Karpas-422 (cell line): ENCODE results near the gene PPP1R14B. TPM values are rescaled to one million over a fixed set of nuclear protein-coding genes. Genes with fewer than 3 reads are reported as not detected.
"Not testable (repeated sequence)": the region's sequence is repeated elsewhere in the genome, so short reads cannot be mapped to it uniquely, and the experiment has no call there.

Experiments
- DNase-seq: peaks from one replicate; pipeline ENCODE4 v3.0.0-alpha.2; 2015
- H2AFZ ChIP-seq: fragments of 200-600 bp; sonication (generic); 2 replicates; pipeline ENCODE4 v1.6.1; 2014; ENCODE audit warnings: antibody characterized with exemption, low read length, mixed read lengths
- H3K27ac ChIP-seq: fragments of 200-600 bp; sonication (generic); 2 replicates; pipeline ENCODE4 v1.5.1; 2014; ENCODE audit warnings: mild to moderate bottlenecking, low read length, moderate library complexity
- H3K27me3 ChIP-seq: fragments of 200-600 bp; sonication (generic); 2 replicates; pipeline ENCODE4 v1.6.1; 2014; ENCODE audit warnings: low read length, mixed read lengths
- H3K36me3 ChIP-seq: fragments of 200-600 bp; sonication (generic); 2 replicates; pipeline ENCODE4 v1.6.1; 2014; ENCODE audit warnings: low read length, mixed read lengths; ENCODE audit not compliant: insufficient read depth
- H3K4me1 ChIP-seq: fragments of 200-600 bp; sonication (generic); 2 replicates; pipeline ENCODE4 v1.6.1; 2014; ENCODE audit warnings: mild to moderate bottlenecking, low read length, mixed read lengths
- H3K4me2 ChIP-seq: fragments of 200-600 bp; sonication (generic); 2 replicates; pipeline ENCODE4 v1.6.1; 2014; ENCODE audit warnings: low read length, low read depth, mild to moderate bottlenecking; ENCODE audit not compliant: poor library complexity, severe bottlenecking
- H3K4me3 ChIP-seq: fragments of 200-600 bp; sonication (generic); 2 replicates; pipeline ENCODE4 v1.5.1; 2014; ENCODE audit warnings: mild to moderate bottlenecking, antibody characterized with exemption, low read length, mixed read lengths
- H3K79me2 ChIP-seq: fragments of 200-600 bp; sonication (generic); 2 replicates; pipeline ENCODE4 v1.6.1; 2014; ENCODE audit warnings: mild to moderate bottlenecking, low read length, mixed read lengths
- H3K9ac ChIP-seq: fragments of 200-600 bp; sonication (generic); 2 replicates; pipeline ENCODE4 v1.6.0; 2014; ENCODE audit warnings: low read length
- H3K9me2 ChIP-seq: fragments of 200-600 bp; sonication (generic), shearing (Covaris generic); replicated peaks from 2 replicates; pipeline ENCODE4 v1.6.0; 2014; ENCODE audit warnings: mild to moderate bottlenecking, low read length, moderate library complexity; ENCODE audit not compliant: insufficient read depth
- H3K9me3 ChIP-seq: fragments of 300-700, 200-600 bp; sonication (generic); 2 replicates; pipeline ENCODE4 v1.6.1; 2014; ENCODE audit warnings: low read length, mixed read lengths
- H4K20me1 ChIP-seq: fragments of 200-600 bp; sonication (generic); 2 replicates; pipeline ENCODE4 v1.6.1; 2014; ENCODE audit warnings: mild to moderate bottlenecking, antibody characterized with exemption, low read length, low read depth; ENCODE audit not compliant: insufficient read depth
- total RNA-seq: library from RNA; depleted of rRNA; stranded (reverse); fragments of >200 nt; shearing (Covaris generic); gene quantifications from 2 replicates; pipeline ENCODE4 v1.2.3, GENCODE V29; 2014; ENCODE audit warnings: low replicate concordance

The PPP1R14B gene
- total RNA-seq, 1 experiment from 2014 or later, result 111 TPM

DNA sequence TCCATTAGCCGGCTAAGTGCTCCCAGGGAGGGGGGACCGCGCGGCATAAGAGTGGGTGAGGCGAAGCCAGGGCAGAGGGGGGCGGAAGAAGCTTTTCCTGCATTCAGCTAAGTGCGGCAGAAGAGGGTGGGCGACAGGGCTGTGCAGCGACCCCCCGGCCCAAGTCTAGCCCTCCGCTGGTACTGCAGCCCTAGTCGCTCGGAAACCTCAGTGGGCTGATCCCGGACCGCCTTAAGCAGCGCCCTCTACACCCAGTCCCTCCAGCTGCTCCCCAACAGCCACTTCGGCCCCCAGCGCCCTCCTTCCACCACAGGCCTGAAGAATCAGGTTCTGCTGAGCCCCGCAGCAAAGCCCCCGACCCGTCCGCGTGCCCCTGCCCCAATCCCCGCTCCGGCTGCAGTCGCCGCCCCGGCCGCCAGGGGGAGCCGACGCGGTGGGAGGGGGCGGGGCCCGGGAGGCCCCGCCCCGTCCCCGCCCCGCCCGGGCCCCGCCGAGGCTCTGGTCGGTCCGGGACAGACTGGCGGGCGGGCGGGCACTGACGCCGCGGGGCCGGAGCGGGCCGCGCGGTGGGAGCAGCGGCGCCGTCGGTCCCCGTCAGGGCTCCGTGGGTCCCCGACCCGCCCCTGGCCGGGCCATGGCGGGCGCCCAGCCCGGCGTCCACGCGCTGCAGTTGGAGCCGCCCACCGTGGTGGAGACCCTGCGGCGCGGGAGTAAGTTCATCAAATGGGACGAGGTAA is 4.4 kb upstream of the PPP1R14B start, which contains the start of gene PLCB3:
PLCB3 (plus strand) TSS at position 515 of the 737 bp plus-strand sequence; CDS start at position 635, 120 bp downstream.
- no peaks in the 10 kb centered on the region for H3K27me3 ChIP-seq
- peak within 1 kb of the TSS; percentile 83 for H3K9ac ChIP-seq
- peak within 1 kb of the TSS; percentile 95 for H3K4me3 ChIP-seq

DNA sequence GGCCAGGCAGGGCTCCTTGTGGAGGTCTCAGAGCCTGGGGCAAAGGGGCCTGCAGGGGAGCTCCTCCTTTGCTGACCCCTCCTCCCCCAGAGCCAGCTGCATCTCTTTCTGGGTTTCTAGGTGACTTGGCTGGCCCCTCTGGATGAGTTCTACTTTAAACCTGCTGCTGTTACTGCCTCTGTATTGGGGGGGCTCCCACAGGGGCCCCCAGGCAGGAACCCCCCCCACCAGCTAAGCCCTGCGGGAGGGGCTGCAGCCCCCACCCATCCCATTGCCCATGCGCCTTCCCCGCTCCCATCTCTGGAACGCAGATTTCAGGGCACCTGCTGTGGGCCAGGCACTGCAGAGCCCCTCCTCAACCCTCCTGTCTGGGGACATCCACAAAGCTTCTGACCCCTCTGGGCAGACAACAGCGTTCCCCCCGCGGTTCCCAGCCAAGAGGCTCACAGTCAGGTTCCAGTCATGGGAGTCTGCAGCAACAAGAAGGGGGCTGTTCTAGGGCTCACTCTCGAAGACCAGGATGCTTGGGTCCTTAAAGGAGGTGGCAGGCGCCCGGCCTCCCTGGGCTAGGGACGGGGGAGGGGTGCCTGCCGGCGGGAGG is 3.8 kb upstream of the PPP1R14B start:
- H3K4me2 ChIP-seq, result peak overlapping the region; percentile 84
- H4K20me1 ChIP-seq, result no peaks in the 10 kb centered on the region; the same call in 1 of the 2 replicates
- no peaks in the 10 kb centered on the region for H3K27me3 ChIP-seq
- no peaks in the 10 kb centered on the region for H3K36me3 ChIP-seq
- H3K4me3 ChIP-seq, result peak overlapping the region; percentile 95
- peaks cover 41% of the 10 kb centered on the region for H3K4me1 ChIP-seq
- peak overlapping the region; percentile 86 for H2AFZ ChIP-seq
- peaks cover 15% of the 10 kb centered on the region for H3K79me2 ChIP-seq
- peak overlapping the region; percentile 83 for H3K9ac ChIP-seq
- no peaks in the 10 kb centered on the region for H3K9me3 ChIP-seq
- no peak overlapping the region for H3K27ac ChIP-seq
- no peaks in the 10 kb centered on the region for H3K9me2 ChIP-seq
- no peak for DNase-seq

More for the DNA sequence above, 4.4 kb upstream of the PPP1R14B start, which contains the start of gene PLCB3:
- Histone ChIP-seq H3K9me2 (no peaks in the 10 kb centered on the region), H3K79me2 (peaks cover 9% of the 10 kb centered on the region), H3K9me3 (no peaks in the 10 kb centered on the region), H4K20me1 (no peaks in the 10 kb centered on the region), H3K36me3 (no peaks in the 10 kb centered on the region), H2AFZ (peak within 1 kb of the TSS; percentile 86), H3K27ac (no peak within 1 kb of the TSS), H3K4me1 (peaks cover 41% of the 10 kb centered on the region), H3K4me2 (peak within 1 kb of the TSS; percentile 99)
- DNase-seq, result peak; percentile 82

- Histone ChIP-seq H3K4me3 (no peak overlapping the region), H2AFZ (no peak overlapping the region), H3K79me2 (peaks cover 23% of the 10 kb centered on the region), H3K4me2 (no peak overlapping the region), H3K4me1 (peaks cover 48% of the 10 kb centered on the region), H3K36me3 (no peaks in the 10 kb centered on the region), H3K9me2 (no peaks in the 10 kb centered on the region), H3K27me3 (no peaks in the 10 kb centered on the region), H3K9ac (no peak overlapping the region), H4K20me1 (peaks cover 5% of the 10 kb centered on the region; the same call in 1 of the 2 replicates), H3K27ac (no peak overlapping the region), H3K9me3 (no peaks in the 10 kb centered on the region)
- peak; percentile 40 for DNase-seq
Measured at GRCh38 chr11:64249563-64250414, 3.0 kb upstream of the PPP1R14B start.

DNA sequence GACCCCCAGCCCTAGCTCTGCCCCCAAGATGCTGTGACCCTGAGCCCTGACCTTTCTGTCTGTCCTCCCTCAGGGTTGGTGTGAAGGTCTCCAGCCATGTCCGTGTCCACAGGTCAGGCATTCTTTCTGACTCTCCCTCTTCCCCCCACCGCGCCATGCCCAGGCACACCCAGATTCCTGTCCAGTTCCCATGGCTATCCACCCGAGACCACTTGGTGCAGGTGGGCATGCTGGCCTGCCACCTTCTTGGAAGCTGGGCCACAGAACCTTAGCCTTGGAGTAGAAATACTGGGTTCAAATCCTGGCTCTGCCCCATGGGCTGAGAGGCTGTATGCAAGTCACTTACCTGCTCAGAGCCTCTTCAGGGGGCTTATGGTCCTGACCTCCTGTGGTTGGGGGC is 2.3 kb upstream of the PPP1R14B start:
- no peaks in the 10 kb centered on the region for H3K9me2 ChIP-seq
- no peaks in the 10 kb centered on the region for H3K27me3 ChIP-seq

DNA sequence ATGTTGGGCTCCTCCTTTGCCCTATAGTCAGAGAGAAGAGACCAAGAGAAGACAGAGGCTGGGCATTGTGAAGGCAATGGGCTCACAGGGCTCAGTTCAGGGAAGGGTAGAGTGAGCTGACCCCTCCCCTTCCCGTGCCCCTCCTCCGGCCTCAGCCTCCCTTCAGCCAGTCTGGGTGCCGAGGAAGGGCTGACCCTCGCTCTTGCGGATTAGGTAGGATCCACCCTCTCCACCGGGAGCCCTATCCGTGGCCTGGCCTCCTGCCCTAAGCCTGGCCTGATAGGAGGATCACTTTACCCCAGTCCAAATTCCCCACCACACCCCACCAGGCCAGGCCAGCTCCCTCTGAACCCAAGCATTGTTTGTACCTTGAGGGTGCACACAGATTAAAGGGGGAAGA is 1.8 kb upstream of the PPP1R14B start:
- no peaks in the 10 kb centered on the region for H3K27me3 ChIP-seq
- H2AFZ ChIP-seq, result no peak overlapping the region
- H3K4me2 ChIP-seq, result no peak overlapping the region
- H3K36me3 ChIP-seq, result peaks cover 3% of the 10 kb centered on the region; the same call in 1 of the 2 replicates
- no peak overlapping the region for H3K27ac ChIP-seq
- no peak overlapping the region for H3K9ac ChIP-seq
- DNase-seq, result no peak
- H3K9me3 ChIP-seq, result no peaks in the 10 kb centered on the region
- H3K4me3 ChIP-seq, result no peak overlapping the region
- no peaks in the 10 kb centered on the region for H3K9me2 ChIP-seq
- peaks cover 6% of the 10 kb centered on the region; the same call in 1 of the 2 replicates for H4K20me1 ChIP-seq
- peaks cover 26% of the 10 kb centered on the region for H3K79me2 ChIP-seq
- H3K4me1 ChIP-seq, result peaks cover 59% of the 10 kb centered on the region

More for the DNA sequence above, 2.3 kb upstream of the PPP1R14B start:
- Histone ChIP-seq H3K4me2 (no peak overlapping the region), H3K36me3 (no peaks in the 10 kb centered on the region), H3K9me3 (no peaks in the 10 kb centered on the region), H3K79me2 (peaks cover 24% of the 10 kb centered on the region), H3K4me1 (peaks cover 55% of the 10 kb centered on the region), H2AFZ (no peak overlapping the region), H3K27ac (no peak overlapping the region), H3K9ac (no peak overlapping the region), H4K20me1 (peaks cover 6% of the 10 kb centered on the region; the same call in 1 of the 2 replicates), H3K4me3 (no peak overlapping the region)
- no peak for DNase-seq

DNA sequence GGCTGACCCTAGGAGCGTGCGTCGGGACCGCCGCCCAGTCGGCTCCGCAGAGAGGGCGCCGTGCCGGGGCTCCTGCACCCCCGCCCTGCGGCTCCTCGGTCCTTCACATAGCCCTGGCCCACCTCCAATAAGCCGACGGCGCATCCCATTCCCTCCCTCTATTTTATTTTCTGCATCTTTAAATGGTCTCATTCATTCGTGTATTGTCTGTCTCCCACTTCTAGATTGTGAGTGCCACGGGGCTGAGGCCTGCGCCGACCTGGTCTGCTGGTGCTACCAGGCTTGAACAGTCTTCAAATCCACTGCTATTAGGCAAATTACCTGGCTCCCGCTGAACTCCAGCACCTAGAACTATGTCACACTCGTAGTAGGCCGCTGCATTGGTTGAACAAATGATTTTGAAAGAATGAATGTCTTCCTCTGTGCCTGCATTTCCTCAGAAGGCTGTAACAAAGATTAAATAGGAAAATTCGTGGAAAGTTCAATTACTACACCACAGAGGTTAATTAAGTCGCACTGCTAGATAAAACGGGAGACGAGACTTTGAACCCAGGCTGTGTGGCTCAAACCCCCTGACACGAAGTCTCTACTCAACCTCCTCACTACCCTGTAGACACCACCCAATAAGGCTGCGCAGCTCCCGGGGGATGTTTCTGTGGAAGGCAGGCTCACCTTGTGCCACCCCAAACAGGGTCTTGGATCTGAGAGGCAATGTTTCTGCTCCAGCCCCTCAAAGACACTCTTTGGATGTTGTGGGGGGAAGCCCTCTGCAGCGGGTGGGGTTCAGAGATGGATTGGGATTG is 1.2 kb upstream of the PPP1R14B start:
- Histone ChIP-seq H3K9me2 (no peaks in the 10 kb centered on the region), H3K9ac (no peak overlapping the region), H3K79me2 (peaks cover 30% of the 10 kb centered on the region), H3K27ac (no peak overlapping the region), H2AFZ (no peak overlapping the region), H3K9me3 (no peaks in the 10 kb centered on the region), H4K20me1 (peaks cover 6% of the 10 kb centered on the region; the same call in 1 of the 2 replicates), H3K4me3 (peak overlapping the region; percentile 81; the same call in 1 of the 2 replicates), H3K4me2 (peak overlapping the region; percentile 100), H3K4me1 (peaks cover 60% of the 10 kb centered on the region), H3K36me3 (peaks cover 4% of the 10 kb centered on the region; the same call in 1 of the 2 replicates), H3K27me3 (no peaks in the 10 kb centered on the region)
- DNase-seq, result peak; percentile 49

GRCh38 chr11:64246621-64246870 is 197 bp downstream of the PPP1R14B start:
- H3K9me3 ChIP-seq, H3K9me2 ChIP-seq, H3K27me3 ChIP-seq, H4K20me1 ChIP-seq, H2AFZ ChIP-seq, H3K36me3 ChIP-seq, DNase-seq, H3K27ac ChIP-seq: not testable (repeated sequence)
- Histone ChIP-seq H3K79me2 (peaks cover 30% of the 10 kb centered on the region), H3K4me2 (peak overlapping the region; percentile 88), H3K4me3 (peak overlapping the region; percentile 97; the same call in 1 of the 2 replicates), H3K9ac (peak overlapping the region; percentile 96), H3K4me1 (peaks cover 56% of the 10 kb centered on the region)
